Measurements from ENCODE around the gene CTTN. TPM values are rescaled to one million over a fixed set of nuclear protein-coding genes. Genes with fewer than 3 reads are reported as not detected.

CTTN gene
- total RNA-seq, 1 donor from 2014 or later, result 307 TPM

DNA sequence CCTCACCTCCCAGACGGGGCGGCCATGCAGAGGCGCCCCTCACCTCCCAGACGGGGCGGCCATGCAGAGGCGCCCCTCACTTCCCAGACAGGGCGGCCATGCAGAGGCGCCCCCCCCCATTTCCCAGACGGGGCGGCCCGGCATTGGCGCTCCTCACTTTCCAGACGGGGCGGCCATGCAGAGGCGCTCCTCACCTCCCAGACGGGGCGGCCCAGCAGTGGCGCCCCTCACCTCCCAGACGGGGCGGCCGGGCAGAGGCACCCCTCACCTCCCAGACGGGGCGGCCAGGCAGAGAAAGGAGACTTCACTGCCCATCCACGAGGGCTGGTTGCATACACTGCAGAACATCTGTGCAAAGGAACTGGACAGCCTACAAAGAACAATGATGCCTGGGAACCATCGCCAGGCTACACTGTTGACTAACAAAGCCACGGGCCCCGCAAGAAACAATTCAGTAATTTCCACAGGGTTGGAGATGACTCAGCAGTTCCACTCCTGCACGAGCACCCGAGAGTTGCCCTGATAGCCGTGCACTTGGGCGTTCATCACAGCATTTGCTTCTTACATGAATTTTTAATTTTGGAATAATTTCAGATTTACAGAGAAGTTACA is 58.7 kb downstream of the CTTN start:
- no peak for DNase-seq (ENCODE audit: low spot score)
- Mint-ChIP-seq H3K27ac (ENCODE audit: unreplicated experiment) (no peak overlapping the region), H3K27me3 (ENCODE audit: low read depth) (peaks cover 9% of the 10 kb centered on the region), H3K4me1 (ENCODE audit: low read depth) (no peaks in the 10 kb centered on the region), H3K36me3 (ENCODE audit: low read depth) (no peaks in the 10 kb centered on the region), H3K4me3 (ENCODE audit: unreplicated experiment) (no peak overlapping the region), H3K9me3 (ENCODE audit: low read depth) (no peaks in the 10 kb centered on the region)
- TF ChIP-seq, protein P1, sequence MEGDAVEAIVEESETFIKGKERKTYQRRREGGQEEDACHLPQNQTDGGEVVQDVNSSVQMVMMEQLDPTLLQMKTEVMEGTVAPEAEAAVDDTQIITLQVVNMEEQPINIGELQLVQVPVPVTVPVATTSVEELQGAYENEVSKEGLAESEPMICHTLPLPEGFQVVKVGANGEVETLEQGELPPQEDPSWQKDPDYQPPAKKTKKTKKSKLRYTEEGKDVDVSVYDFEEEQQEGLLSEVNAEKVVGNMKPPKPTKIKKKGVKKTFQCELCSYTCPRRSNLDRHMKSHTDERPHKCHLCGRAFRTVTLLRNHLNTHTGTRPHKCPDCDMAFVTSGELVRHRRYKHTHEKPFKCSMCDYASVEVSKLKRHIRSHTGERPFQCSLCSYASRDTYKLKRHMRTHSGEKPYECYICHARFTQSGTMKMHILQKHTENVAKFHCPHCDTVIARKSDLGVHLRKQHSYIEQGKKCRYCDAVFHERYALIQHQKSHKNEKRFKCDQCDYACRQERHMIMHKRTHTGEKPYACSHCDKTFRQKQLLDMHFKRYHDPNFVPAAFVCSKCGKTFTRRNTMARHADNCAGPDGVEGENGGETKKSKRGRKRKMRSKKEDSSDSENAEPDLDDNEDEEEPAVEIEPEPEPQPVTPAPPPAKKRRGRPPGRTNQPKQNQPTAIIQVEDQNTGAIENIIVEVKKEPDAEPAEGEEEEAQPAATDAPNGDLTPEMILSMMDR (IDR thresholded peaks at IDR 0.05), result no peak

DNA sequence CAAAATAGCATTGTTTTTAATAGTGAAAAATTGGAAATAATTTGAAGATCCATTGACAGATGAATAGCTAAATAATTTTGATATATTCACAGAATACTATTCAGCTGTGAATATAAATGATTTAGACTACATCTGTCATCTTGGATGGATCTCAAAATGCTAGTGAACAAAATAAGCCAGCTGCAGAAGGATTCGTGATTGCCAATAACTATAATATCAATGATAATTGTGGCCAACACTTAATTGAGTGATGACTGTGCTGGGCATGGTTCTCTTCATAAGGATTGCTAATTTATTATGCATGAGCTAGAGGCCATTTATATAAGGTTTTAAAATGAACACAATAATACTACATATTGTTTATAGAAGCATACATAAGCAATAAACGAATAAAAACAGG is 60.4 kb downstream of the CTTN start:
- Mint-ChIP-seq H3K27me3 (ENCODE audit: low read depth) (peaks cover 9% of the 10 kb centered on the region), H3K27ac (ENCODE audit: unreplicated experiment) (no peak overlapping the region), H3K9me3 (ENCODE audit: low read depth) (no peaks in the 10 kb centered on the region), H3K4me1 (ENCODE audit: low read depth) (no peaks in the 10 kb centered on the region), H3K4me3 (ENCODE audit: unreplicated experiment) (no peak overlapping the region), H3K36me3 (ENCODE audit: low read depth) (no peaks in the 10 kb centered on the region)
- TF ChIP-seq, protein P1 (IDR thresholded peaks at IDR 0.05), result no peak
- DNase-seq (ENCODE audit: low spot score), result no peak

DNA sequence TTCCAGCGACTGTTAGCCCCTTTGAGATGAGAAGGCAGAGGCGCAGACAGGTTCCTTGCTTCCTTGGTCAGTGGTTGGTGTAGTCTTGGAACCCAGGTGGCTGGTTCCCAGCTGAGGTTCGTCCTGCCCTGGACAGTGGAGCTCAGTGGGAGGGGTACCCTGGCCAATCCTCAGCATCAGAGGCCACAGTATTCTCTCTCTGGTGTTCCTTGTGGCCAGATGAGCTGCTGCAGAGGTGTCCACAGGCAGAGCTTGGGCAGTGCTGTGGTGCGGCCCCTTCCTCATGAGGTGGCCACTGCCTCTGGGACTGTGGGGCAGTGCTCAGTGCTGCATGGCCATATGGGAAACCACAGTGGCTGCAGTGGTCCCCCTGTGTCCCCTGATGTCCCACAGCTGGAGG is 61.8 kb downstream of the CTTN start:
- H3K4me3 Mint-ChIP-seq (ENCODE audit: unreplicated experiment), result no peak overlapping the region
- no peaks in the 10 kb centered on the region for H3K4me1 Mint-ChIP-seq (ENCODE audit: low read depth)
- H3K27me3 Mint-ChIP-seq (ENCODE audit: low read depth), result peaks cover 10% of the 10 kb centered on the region
- H3K36me3 Mint-ChIP-seq (ENCODE audit: low read depth), result no peaks in the 10 kb centered on the region
- DNase-seq (ENCODE audit: low spot score), result no peak
- TF ChIP-seq, protein P1 (IDR thresholded peaks at IDR 0.05), result no peak
- no peaks in the 10 kb centered on the region for H3K9me3 Mint-ChIP-seq (ENCODE audit: low read depth)
- no peak overlapping the region for H3K27ac Mint-ChIP-seq (ENCODE audit: unreplicated experiment)

DNA sequence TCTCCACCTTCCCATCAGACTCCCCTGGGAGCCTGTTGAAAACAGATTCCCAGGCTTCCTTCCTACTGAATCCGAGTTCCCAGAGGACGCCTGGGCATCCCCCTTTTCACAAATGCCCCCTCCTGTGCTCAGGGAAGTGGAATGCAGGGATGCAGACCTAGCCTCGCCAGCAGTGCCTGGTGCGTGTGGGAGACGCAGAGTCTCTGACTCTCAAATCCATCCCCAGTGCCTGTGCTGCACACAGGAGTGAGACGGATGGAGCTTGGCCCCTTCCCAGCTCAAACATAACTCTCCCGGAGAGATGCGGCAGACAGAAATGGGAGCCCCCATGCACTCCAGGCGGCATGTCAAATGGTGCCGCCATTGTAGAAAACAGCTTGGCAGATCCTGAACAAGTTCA is 62.6 kb downstream of the CTTN start:
- DNase-seq (ENCODE audit: low spot score), result no peak
- peaks cover 16% of the 10 kb centered on the region for H3K27me3 Mint-ChIP-seq (ENCODE audit: low read depth)
- H3K4me1 Mint-ChIP-seq (ENCODE audit: low read depth), result no peaks in the 10 kb centered on the region
- H3K27ac Mint-ChIP-seq (ENCODE audit: unreplicated experiment), result no peak overlapping the region
- H3K4me3 Mint-ChIP-seq (ENCODE audit: unreplicated experiment), result no peak overlapping the region
- no peaks in the 10 kb centered on the region for H3K36me3 Mint-ChIP-seq (ENCODE audit: low read depth)
- TF ChIP-seq, protein P1 (IDR thresholded peaks at IDR 0.05), result no peak
- H3K9me3 Mint-ChIP-seq (ENCODE audit: low read depth), result no peaks in the 10 kb centered on the region

DNA sequence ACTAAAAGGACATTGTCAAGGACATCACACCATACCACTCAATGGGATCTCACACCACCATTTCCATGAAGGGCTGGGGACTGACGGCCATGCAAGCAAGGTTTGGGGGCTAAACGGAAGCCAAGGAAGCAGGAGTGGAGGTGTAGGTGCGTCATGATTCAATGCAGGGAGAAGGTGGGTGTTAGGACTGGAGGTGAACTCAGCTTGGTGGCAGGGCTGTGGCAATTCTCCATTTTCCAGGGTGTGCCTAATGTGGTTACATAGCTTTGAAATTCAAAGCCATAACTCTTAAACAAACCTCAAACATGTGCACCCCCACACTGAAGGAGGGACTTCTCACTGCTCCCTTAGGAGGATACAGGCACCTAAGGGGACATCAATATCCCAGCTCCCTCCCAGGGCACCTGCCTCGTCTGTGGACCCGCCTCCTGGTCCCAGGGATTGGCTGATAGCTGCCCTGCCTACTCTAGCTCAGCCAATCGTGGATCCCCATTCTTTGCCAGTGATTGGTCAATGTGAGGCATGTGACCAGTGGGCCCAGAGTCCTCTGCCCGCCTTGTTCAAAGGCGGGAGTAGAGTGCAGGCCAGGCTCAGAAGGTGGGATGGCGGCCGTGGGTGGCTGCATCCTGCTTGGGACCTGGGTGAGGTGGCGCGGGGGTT is 64.6 kb downstream of the CTTN start:
- Mint-ChIP-seq H3K9me3 (ENCODE audit: low read depth) (no peaks in the 10 kb centered on the region), H3K4me1 (ENCODE audit: low read depth) (no peaks in the 10 kb centered on the region), H3K36me3 (ENCODE audit: low read depth) (no peaks in the 10 kb centered on the region), H3K27me3 (ENCODE audit: low read depth) (peaks cover 19% of the 10 kb centered on the region), H3K4me3 (ENCODE audit: unreplicated experiment) (no peak overlapping the region), H3K27ac (ENCODE audit: unreplicated experiment) (no peak overlapping the region)
- TF ChIP-seq, protein P1 (IDR thresholded peaks at IDR 0.05), result no peak
- no peak for DNase-seq (ENCODE audit: low spot score)
